Neural progenitor cell (in vitro differentiated cells): ENCODE results near the gene PLCL1. TPM values are rescaled to one million over a fixed set of nuclear protein-coding genes. Genes with fewer than 3 reads are reported as not detected.

Experiments used
- DNase-seq: peaks from one replicate; pipeline ENCODE4 v3.0.0-alpha.2; 2016; ENCODE audit warnings: low spot score
- H2AFZ ChIP-seq: fragments of 200-600 bp; sonication (generic); replicated peaks from 2 replicates; pipeline ENCODE4 v1.6.1; 2016; ENCODE audit warnings: antibody characterized with exemption
- H3F3A ChIP-seq: fragments of 200-600 bp; sonication (generic); 2 replicates; pipeline ENCODE4 v1.6.1; 2016; ENCODE audit warnings: antibody characterized with exemption, low read depth
- H3K27ac ChIP-seq: fragments of 200-600 bp; sonication (generic); 2 replicates; pipeline ENCODE4 v1.5.1; 2016; ENCODE audit warnings: mild to moderate bottlenecking
- H3K27me3 ChIP-seq: fragments of 200-600 bp; sonication (generic); 2 replicates; pipeline ENCODE4 v1.6.1; 2016; ENCODE audit warnings: mild to moderate bottlenecking, moderate library complexity
- H3K36me3 ChIP-seq: fragments of 200-600 bp; sonication (generic); 2 replicates; pipeline ENCODE4 v1.5.1; 2016
- H3K4me1 ChIP-seq: fragments of 200-600 bp; sonication (generic); 2 replicates; pipeline ENCODE4 v1.6.1; 2016; ENCODE audit warnings: mixed run types
- H3K4me2 ChIP-seq: fragments of 200-600 bp; sonication (generic); 2 replicates; pipeline ENCODE4 v1.6.1; 2016
- H3K4me3 ChIP-seq: fragments of 200-600 bp; sonication (generic); 2 replicates; pipeline ENCODE4 v1.5.1; 2016
- H3K79me2 ChIP-seq: fragments of 200-600 bp; sonication (generic); 2 replicates; pipeline ENCODE4 v1.6.1; 2016; ENCODE audit warnings: low read depth
- H3K9ac ChIP-seq: fragments of 200-600 bp; sonication (generic); 2 replicates; pipeline ENCODE4 v1.6.1; 2016
- H3K9me3 ChIP-seq: fragments of 200-600 bp; sonication (generic); 2 replicates; pipeline ENCODE4 v1.5.1; 2016; ENCODE audit warnings: low read depth
- H4K20me1 ChIP-seq: fragments of 200-600 bp; sonication (generic); 2 replicates; pipeline ENCODE4 v1.6.1; 2016; ENCODE audit warnings: low read depth
- H3K27ac Mint-ChIP-seq: 3 replicates; pipeline ENCODE4 v1.8.0; 2021; ENCODE audit warnings: mixed read lengths
- H3K27me3 Mint-ChIP-seq: 2 replicates; pipeline ENCODE4 v1.8.0; 2022; ENCODE audit warnings: low read depth, mild to moderate bottlenecking, inconsistent platforms, moderate library complexity, mixed read lengths; ENCODE audit not compliant: insufficient read depth
- H3K36me3 Mint-ChIP-seq: 3 replicates; pipeline ENCODE4 v1.8.0; 2021; ENCODE audit warnings: mixed read lengths
- H3K4me1 Mint-ChIP-seq: 3 replicates; pipeline ENCODE4 v1.8.0; 2021; ENCODE audit warnings: mixed read lengths
- H3K4me3 Mint-ChIP-seq: 3 replicates; pipeline ENCODE4 v1.8.0; 2021; ENCODE audit warnings: mild to moderate bottlenecking, moderate library complexity, mixed read lengths
- H3K9me3 Mint-ChIP-seq: 3 replicates; pipeline ENCODE4 v1.8.0; 2020; ENCODE audit warnings: mixed read lengths
- EZH2 ChIP-seq: fragments of 200-600 bp; sonication (generic); IDR thresholded peaks from 2 replicates; pipeline ENCODE4 v1.6.1; 2017; ENCODE audit warnings: antibody characterized with exemption, mild to moderate bottlenecking, moderate library complexity
- EZH2phosphoT487 ChIP-seq: fragments of 200-600 bp; sonication (generic); IDR thresholded peaks from 2 replicates; pipeline ENCODE4 v1.6.1; 2017; ENCODE audit warnings: antibody characterized with exemption
- total RNA-seq: library from RNA; depleted of rRNA; stranded (reverse); fragments of >200 nt; gene quantifications from 2 replicates; pipeline ENCODE4 v1.2.3, GENCODE V29; 2015; ENCODE audit warnings: low replicate concordance
- TF ChIP-seq, protein P1 (sequence below): fragments of 200-600 bp; sonication (generic); IDR thresholded peaks from 2 replicates; pipeline ENCODE4 v1.5.1; 2017; ENCODE audit warnings: antibody characterized with exemption, mild to moderate bottlenecking

The PLCL1 gene
- total RNA-seq, 1 donor from 2014 or later = 0.41 TPM

DNA sequence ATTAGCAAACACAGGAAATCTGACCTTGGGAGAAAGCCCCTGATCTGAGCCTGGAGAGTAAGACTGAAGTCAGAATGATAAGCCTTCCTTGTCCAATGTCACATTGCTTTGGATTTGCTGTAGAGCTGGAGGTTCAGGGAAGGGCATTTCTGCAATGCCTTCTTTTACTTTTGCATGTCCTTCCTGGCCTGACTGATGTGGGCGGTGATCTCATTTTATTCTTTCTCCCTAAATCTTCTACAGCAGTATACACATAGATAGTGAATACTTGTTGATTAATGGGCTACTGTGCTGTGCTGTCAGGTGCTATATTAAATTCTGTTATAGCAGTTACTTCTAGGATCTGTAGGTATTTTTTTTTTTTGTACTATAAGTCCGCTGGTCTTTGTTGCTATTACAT lies 62.6 kb downstream of the PLCL1 start:
- no peaks in the 10 kb centered on the region for H3K27me3 Mint-ChIP-seq
- no peaks in the 10 kb centered on the region for H3K36me3 Mint-ChIP-seq
- TF ChIP-seq EZH2 (no peak), EZH2phosphoT487 (no peak)
- TF ChIP-seq, protein P1, sequence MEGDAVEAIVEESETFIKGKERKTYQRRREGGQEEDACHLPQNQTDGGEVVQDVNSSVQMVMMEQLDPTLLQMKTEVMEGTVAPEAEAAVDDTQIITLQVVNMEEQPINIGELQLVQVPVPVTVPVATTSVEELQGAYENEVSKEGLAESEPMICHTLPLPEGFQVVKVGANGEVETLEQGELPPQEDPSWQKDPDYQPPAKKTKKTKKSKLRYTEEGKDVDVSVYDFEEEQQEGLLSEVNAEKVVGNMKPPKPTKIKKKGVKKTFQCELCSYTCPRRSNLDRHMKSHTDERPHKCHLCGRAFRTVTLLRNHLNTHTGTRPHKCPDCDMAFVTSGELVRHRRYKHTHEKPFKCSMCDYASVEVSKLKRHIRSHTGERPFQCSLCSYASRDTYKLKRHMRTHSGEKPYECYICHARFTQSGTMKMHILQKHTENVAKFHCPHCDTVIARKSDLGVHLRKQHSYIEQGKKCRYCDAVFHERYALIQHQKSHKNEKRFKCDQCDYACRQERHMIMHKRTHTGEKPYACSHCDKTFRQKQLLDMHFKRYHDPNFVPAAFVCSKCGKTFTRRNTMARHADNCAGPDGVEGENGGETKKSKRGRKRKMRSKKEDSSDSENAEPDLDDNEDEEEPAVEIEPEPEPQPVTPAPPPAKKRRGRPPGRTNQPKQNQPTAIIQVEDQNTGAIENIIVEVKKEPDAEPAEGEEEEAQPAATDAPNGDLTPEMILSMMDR = no peak

DNA sequence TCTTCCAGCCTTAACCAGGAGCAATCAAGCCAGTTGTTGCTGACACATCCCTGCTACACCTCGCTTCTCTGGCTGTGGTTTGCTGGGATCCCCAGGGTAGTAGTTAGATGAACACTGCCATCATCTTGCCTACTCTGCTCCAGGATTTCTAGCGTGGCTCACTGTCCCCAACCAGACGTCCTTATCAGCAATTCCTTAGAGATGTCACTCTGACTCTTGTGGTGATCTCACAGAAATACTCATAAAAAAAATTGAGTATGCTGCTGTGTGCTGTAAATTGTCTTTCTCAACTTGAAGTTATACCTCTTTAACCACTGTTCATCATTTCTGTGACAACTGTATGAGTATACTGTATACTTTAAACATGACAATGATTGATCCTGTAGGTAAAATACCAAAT lies 63.2 kb downstream of the PLCL1 start:
- Mint-ChIP-seq H3K27me3 (no peaks in the 10 kb centered on the region), H3K27ac (no peak overlapping the region), H3K36me3 (no peaks in the 10 kb centered on the region), H3K9me3 (no peaks in the 10 kb centered on the region), H3K4me3 (no peak overlapping the region), H3K4me1 (peaks cover 9% of the 10 kb centered on the region)
- H3K9me3 ChIP-seq = no peaks in the 10 kb centered on the region
- H3K4me2 ChIP-seq = no peak overlapping the region
- H4K20me1 ChIP-seq = no peaks in the 10 kb centered on the region
- no peak overlapping the region for H3K4me3 ChIP-seq
- no peak overlapping the region for H3K9ac ChIP-seq
- no peak overlapping the region for H2AFZ ChIP-seq
- H3K79me2 ChIP-seq = no peaks in the 10 kb centered on the region
- TF ChIP-seq EZH2 = no peak
- no peak for TF ChIP-seq EZH2phosphoT487
- TF ChIP-seq, protein P1 = no peak
- no peaks in the 10 kb centered on the region for H3K27me3 ChIP-seq
- no peaks in the 10 kb centered on the region for H3F3A ChIP-seq
- no peaks in the 10 kb centered on the region for H3K36me3 ChIP-seq
- no peak overlapping the region for H3K27ac ChIP-seq
- DNase-seq = no peak
- H3K4me1 ChIP-seq = peaks cover 7% of the 10 kb centered on the region

More for the DNA sequence above, 62.6 kb downstream of the PLCL1 start:
- no peak overlapping the region for H2AFZ ChIP-seq
- H3K27me3 ChIP-seq = no peaks in the 10 kb centered on the region
- H3K79me2 ChIP-seq = no peaks in the 10 kb centered on the region
- Mint-ChIP-seq H3K4me3 (no peak overlapping the region), H3K27ac (no peak overlapping the region), H3K9me3 (no peaks in the 10 kb centered on the region), H3K4me1 (peaks cover 5% of the 10 kb centered on the region)
- no peaks in the 10 kb centered on the region for H3K9me3 ChIP-seq
- no peak overlapping the region for H3K27ac ChIP-seq
- no peak for DNase-seq
- no peaks in the 10 kb centered on the region for H4K20me1 ChIP-seq
- no peak overlapping the region for H3K9ac ChIP-seq
- H3K36me3 ChIP-seq = no peaks in the 10 kb centered on the region
- peaks cover 4% of the 10 kb centered on the region for H3K4me1 ChIP-seq
- H3F3A ChIP-seq = no peaks in the 10 kb centered on the region
- H3K4me2 ChIP-seq = no peak overlapping the region
- no peak overlapping the region for H3K4me3 ChIP-seq

DNA sequence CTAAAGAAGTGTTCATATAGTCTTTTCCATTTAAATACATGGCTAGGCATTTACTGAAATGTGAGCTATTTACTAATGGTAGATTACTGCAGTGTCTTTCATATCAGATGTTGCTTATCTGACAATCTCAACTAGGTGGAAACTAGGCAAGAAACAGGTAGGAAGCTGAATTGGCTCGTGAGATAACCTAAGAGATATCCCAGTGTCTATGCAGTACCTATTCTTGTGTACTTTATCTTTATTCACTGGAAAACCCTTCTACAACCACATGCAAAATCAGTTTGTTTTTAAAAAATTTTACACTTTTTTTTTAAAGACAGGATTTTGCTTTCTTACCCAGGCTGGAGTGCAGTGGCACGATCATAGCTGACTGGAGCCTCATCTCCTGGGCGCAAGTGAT lies 63.8 kb downstream of the PLCL1 start:
- no peak overlapping the region for H3K27ac ChIP-seq
- no peaks in the 10 kb centered on the region for H3K27me3 Mint-ChIP-seq
- H3K36me3 ChIP-seq = no peaks in the 10 kb centered on the region
- DNase-seq = no peak
- H3K9me3 Mint-ChIP-seq = no peaks in the 10 kb centered on the region
- no peak overlapping the region for H3K4me2 ChIP-seq
- TF ChIP-seq EZH2phosphoT487 = no peak
- TF ChIP-seq EZH2 = no peak
- TF ChIP-seq, protein P1 = no peak
- H3K27ac Mint-ChIP-seq = no peak overlapping the region
- H3K27me3 ChIP-seq = no peaks in the 10 kb centered on the region
- no peak overlapping the region for H2AFZ ChIP-seq
- no peak overlapping the region for H3K9ac ChIP-seq
- H3K4me3 ChIP-seq = no peak overlapping the region
- H3F3A ChIP-seq = no peaks in the 10 kb centered on the region
- H3K4me1 Mint-ChIP-seq = peaks cover 14% of the 10 kb centered on the region
- no peaks in the 10 kb centered on the region for H3K79me2 ChIP-seq
- no peaks in the 10 kb centered on the region for H3K36me3 Mint-ChIP-seq
- H3K9me3 ChIP-seq = no peaks in the 10 kb centered on the region
- no peaks in the 10 kb centered on the region for H4K20me1 ChIP-seq
- H3K4me3 Mint-ChIP-seq = no peak overlapping the region
- H3K4me1 ChIP-seq = peaks cover 9% of the 10 kb centered on the region
